Measurements from ENCODE around the gene RUVBL1.

DNA sequence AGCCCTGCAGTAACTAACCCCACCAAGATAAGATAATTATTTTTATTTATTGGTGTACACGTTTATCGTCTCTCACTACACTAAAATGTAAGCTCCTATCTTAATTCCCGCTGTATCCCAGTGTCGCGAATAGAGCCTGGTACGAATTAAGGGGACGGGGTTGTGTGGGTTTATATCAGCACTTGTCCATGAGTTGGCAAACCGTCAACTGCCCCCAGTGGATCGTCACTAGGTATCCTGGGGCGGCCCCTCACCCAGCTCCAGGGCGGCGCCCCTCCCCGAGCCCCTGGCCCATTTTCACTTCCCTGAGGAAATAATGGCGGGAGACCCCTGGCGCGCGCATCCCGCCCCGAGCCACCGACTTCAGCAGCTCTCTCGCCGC is 465 bp downstream of the RUVBL1 start:
- no peak for TF ChIP-seq CTCF (conservative IDR thresholded peaks at IDR 0.05 in 1 of 2, IDR thresholded peaks at IDR 0.05 in 1 of 2; ENCODE audit: extremely low read depth in 1 of 2, insufficient read depth in 1 of 2, low read depth in 1 of 2, low read length in 2 of 2)
- no peak for TF ChIP-seq EZH2 (IDR thresholded peaks at IDR 0.05; ENCODE audit: borderline replicate concordance, low read length)
